Brain microvascular endothelial cell (primary cell): ENCODE measurements around the gene MBOAT2.

Experiments
- DNase-seq: peaks from one replicate; pipeline ENCODE4 v3.0.0-alpha.2; 2020
- H3K27ac ChIP-seq: fragments of 250-450 bp; sonication (Bioruptor Pico); 2 replicates; pipeline ENCODE4 v1.5.1; 2020; ENCODE audit warnings: mild to moderate bottlenecking, moderate library complexity
- H3K27me3 ChIP-seq: fragments of 250-450 bp; sonication (Bioruptor Pico); replicated peaks from 2 replicates; pipeline ENCODE4 v1.5.1; 2020; ENCODE audit warnings: mild to moderate bottlenecking
- H3K36me3 ChIP-seq: fragments of 250-450 bp; sonication (Bioruptor Pico); replicated peaks from 2 replicates; pipeline ENCODE4 v1.5.1; 2020; ENCODE audit warnings: mild to moderate bottlenecking
- H3K4me3 ChIP-seq: 2 replicates; pipeline ENCODE4 v1.5.1; 2011; ENCODE audit warnings: low read depth, mild to moderate bottlenecking, control low read depth, low read length, moderate library complexity
- CTCF ChIP-seq: IDR thresholded peaks from 2 replicates; pipeline ENCODE4 v1.5.1; 2011; ENCODE audit warnings: low read depth, mild to moderate bottlenecking, moderate library complexity, low read length, control low read depth, inconsistent platforms; ENCODE audit errors: missing control alignments
- in situ Hi-C: cut with HindIII; loops from 2 replicates; pipeline ENCODE4 v1.10.0; 2017; ENCODE audit warnings: low sequenced_read_pairs, low pct_ligation_motif_present

Gene MBOAT2

GRCh38 chr2:8994386-8994785, 9.1 kb downstream of the MBOAT2 start:
- Histone ChIP-seq H3K36me3 (no peaks in the 10 kb centered on the region), H3K4me3 (no peak overlapping the region), H3K27ac (no peak overlapping the region), H3K27me3 (no peaks in the 10 kb centered on the region)
- no peak for DNase-seq
- in situ Hi-C loops = no loop called here
- no peak for TF ChIP-seq CTCF

GRCh38 chr2:8993902-8994278, 9.6 kb downstream of the MBOAT2 start:
- TF ChIP-seq CTCF = no peak
- H3K27me3 ChIP-seq = no peaks in the 10 kb centered on the region
- no peak for DNase-seq
- H3K36me3 ChIP-seq = no peaks in the 10 kb centered on the region
- in situ Hi-C loops = no loop called here
- H3K27ac ChIP-seq = no peak overlapping the region
- no peak overlapping the region for H3K4me3 ChIP-seq

DNA sequence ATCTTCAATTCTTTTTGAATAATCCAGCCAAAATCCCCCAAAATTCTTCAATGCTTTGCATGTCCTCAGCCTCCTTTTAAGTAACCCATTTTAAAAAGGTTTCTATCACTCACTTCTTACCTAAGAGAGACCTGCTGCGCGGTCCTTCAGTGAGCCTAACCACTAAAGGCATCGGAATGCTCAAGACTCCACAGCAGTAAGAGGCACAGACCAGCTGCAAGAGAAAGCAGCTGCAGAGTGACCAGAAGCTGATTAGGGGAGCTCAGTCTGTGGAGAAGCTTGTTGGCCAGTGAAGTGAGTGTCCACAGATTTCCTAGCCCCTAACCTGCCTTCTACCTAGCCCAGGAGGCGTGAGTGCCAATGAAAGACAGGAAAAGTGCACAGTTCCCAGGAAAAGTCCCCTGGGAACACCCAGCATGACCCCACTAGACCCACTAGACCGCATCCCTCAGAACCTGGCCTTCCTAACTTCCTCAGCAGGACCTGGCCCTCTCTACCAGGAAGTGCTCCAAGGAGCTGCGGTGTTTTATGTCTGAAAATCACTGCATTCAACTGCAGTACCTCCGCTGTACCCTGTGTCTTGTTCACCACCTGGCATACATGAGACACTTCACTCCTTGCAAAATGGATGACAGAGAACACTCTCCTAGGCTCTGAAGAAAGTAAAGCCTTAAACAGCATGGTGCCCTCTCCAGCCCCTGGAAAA, 10.1 kb downstream of the MBOAT2 start:
- Histone ChIP-seq H3K4me3 (no peak overlapping the region), H3K27ac (no peak overlapping the region), H3K36me3 (no peaks in the 10 kb centered on the region), H3K27me3 (no peaks in the 10 kb centered on the region)
- in situ Hi-C loops = no loop called here
- no peak for DNase-seq
- TF ChIP-seq CTCF = no peak

- in situ Hi-C loops = no loop called here
- Histone ChIP-seq H3K4me3 (no peak overlapping the region), H3K36me3 (no peaks in the 10 kb centered on the region), H3K27me3 (no peaks in the 10 kb centered on the region), H3K27ac (no peak overlapping the region)
- no peak for TF ChIP-seq CTCF
- no peak for DNase-seq
These were observed 10.8 kb downstream of the MBOAT2 start for GRCh38 chr2:8992643-8993042.

GRCh38 chr2:8989536-8990079, 13.9 kb downstream of the MBOAT2 start:
- H3K4me3 ChIP-seq = no peak overlapping the region
- in situ Hi-C loops = no loop called here
- no peaks in the 10 kb centered on the region for H3K36me3 ChIP-seq
- H3K27ac ChIP-seq = no peak overlapping the region
- no peak for TF ChIP-seq CTCF
- DNase-seq = no peak
- H3K27me3 ChIP-seq = no peaks in the 10 kb centered on the region

- no peak overlapping the region for H3K27ac ChIP-seq
These were observed 16.1 kb downstream of the MBOAT2 start for GRCh38 chr2:8987410-8987809.

More at GRCh38 chr2:8987410-8987809, 16.1 kb downstream of the MBOAT2 start:
- no peak for DNase-seq
- no peak for TF ChIP-seq CTCF
- in situ Hi-C loops = no loop called here
- Histone ChIP-seq H3K36me3 (no peaks in the 10 kb centered on the region), H3K4me3 (no peak overlapping the region), H3K27me3 (no peaks in the 10 kb centered on the region)
